Stomach (tissue), 9 donors: ENCODE results near the gene ST6GALNAC3. TPM values are rescaled to one million over a fixed set of nuclear protein-coding genes. Genes with fewer than 3 reads are reported as not detected.

Experiments
- DNase-seq, 2 donors: peaks; one replicate each; pipeline versions ENCODE4 v3.0.0 to v3.0.0-alpha.2; 2013 to 2019
- H3K27ac ChIP-seq, 5 donors: fragments of 200-600 bp in 4 of 5; sonication (generic) in 4 of 5; one replicate each; pipeline ENCODE4 v1.5.1; 2013 to 2019; ENCODE audit warnings: mild to moderate bottlenecking in 1 of 5, moderate library complexity in 1 of 5
- H3K27me3 ChIP-seq, 3 donors: fragments of 200-600 bp; sonication (generic); one replicate each; pipeline ENCODE4 v1.5.1; 2017 to 2019; ENCODE audit warnings: mixed run types in 1 of 3
- H3K36me3 ChIP-seq, 4 donors: fragments of 200-600 bp; sonication (generic); 1 replicate in 3 of 4; 2 replicates in 1 of 4; pipeline ENCODE4 v1.5.1; 2016 to 2019
- H3K4me1 ChIP-seq, 4 donors: fragments of 200-600 bp; sonication (generic); one replicate each; pipeline ENCODE4 v1.5.1; 2016 to 2019
- H3K4me3 ChIP-seq, 4 donors: fragments of 200-600 bp; sonication (generic) in 3 of 4; one replicate each; pipeline ENCODE4 v1.5.1; 2016 to 2019; ENCODE audit warnings: mild to moderate bottlenecking in 1 of 4
- H3K9me3 ChIP-seq, 4 donors: fragments of 200-600 bp; sonication (generic); one replicate each; pipeline ENCODE4 v1.5.1; 2016 to 2019
- EP300 ChIP-seq: sonication (generic); formaldehyde crosslinking; IDR thresholded peaks from one replicate; pipeline ENCODE4 v1.6.1; 2017; ENCODE audit warnings: antibody characterized with exemption
- POLR2A ChIP-seq, 4 donors: fragments of 450-650 bp; IDR thresholded peaks; one replicate each; pipeline ENCODE4 v1.6.1; 2016; ENCODE audit warnings: antibody characterized with exemption in 4 of 4, control low read depth in 2 of 4, mild to moderate bottlenecking in 1 of 4, moderate library complexity in 1 of 4
- POLR2AphosphoS5 ChIP-seq, 3 donors: sonication (generic); formaldehyde crosslinking; IDR thresholded peaks; one replicate each; pipeline ENCODE4 v1.6.1; 2016; ENCODE audit warnings: antibody characterized with exemption in 3 of 3
- WGBS, 5 donors: extraction: QIAGEN DNeasy Blood & Tissue Kit in 3 of 5; methylation state at CpG; one replicate each; pipeline versions ENCODE4 v1.1.5 to v1.1.7; 2013 to 2018; 5-methylcytosine and 5-hydroxymethylcytosine counted together
- intact Hi-C: fragments of 100-400 bp; cut with DNase I; formaldehyde crosslinking; loops from one replicate; pipeline ENCODE4 v1.15.1; 2023; ENCODE audit warnings: low total_unique reads
- polyA plus RNA-seq, 3 donors: library from polyadenylated mRNA; stranded (reverse); fragments of 200-250 nt; gene quantifications; one replicate each; pipeline ENCODE4 v1.2.3, GENCODE V29; 2013
- total RNA-seq, 5 donors: library from RNA; depleted of rRNA; stranded (reverse); fragments of >200 nt; gene quantifications; one replicate each; pipeline versions ENCODE4 v1.1.0 to v1.2.3, GENCODE V29; 2014 to 2016
- TF ChIP-seq, protein P1 (sequence below), 7 experiments: fragments of 450-650 bp in 4 of 7; fragments of 200-600 bp in 3 of 7; sonication (generic) in 3 of 7; IDR thresholded peaks; one replicate each; pipeline ENCODE4 v1.5.1; 2016 to 2019; ENCODE audit warnings: antibody characterized with exemption in 7 of 7, control low read depth in 2 of 7, mild to moderate bottlenecking in 1 of 7
- donor health status: healthy with polysubstance abuse.
- donor health status: Bipolar disorder and iron deficiency.
- donor health status: healthy.

The ST6GALNAC3 gene
- total and polyA plus RNA-seq, 8 donors: under 0.01 to 21.7 (median 1.2) TPM; not detected in 1

DNA sequence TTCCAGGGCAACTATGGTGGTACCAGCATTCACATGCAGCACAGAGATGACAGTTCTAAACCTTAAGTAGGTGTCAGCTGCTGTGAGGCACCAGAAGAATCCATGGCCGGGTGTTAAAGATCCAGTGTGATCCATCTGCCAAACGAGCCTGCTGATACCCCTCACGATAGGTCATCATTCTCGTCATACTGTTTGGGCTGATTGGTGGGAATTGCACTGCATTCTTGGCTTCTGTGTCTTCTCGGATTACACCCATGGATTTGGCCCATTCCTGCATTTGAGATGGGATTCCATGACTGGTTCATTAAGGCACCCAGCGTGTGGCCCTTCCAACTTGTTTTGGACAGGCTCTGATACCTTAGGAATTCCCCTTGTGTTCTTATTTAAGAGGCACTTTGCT is 55.2 kb downstream of the ST6GALNAC3 start:
- no peak for DNase-seq
- TF ChIP-seq, protein P1, sequence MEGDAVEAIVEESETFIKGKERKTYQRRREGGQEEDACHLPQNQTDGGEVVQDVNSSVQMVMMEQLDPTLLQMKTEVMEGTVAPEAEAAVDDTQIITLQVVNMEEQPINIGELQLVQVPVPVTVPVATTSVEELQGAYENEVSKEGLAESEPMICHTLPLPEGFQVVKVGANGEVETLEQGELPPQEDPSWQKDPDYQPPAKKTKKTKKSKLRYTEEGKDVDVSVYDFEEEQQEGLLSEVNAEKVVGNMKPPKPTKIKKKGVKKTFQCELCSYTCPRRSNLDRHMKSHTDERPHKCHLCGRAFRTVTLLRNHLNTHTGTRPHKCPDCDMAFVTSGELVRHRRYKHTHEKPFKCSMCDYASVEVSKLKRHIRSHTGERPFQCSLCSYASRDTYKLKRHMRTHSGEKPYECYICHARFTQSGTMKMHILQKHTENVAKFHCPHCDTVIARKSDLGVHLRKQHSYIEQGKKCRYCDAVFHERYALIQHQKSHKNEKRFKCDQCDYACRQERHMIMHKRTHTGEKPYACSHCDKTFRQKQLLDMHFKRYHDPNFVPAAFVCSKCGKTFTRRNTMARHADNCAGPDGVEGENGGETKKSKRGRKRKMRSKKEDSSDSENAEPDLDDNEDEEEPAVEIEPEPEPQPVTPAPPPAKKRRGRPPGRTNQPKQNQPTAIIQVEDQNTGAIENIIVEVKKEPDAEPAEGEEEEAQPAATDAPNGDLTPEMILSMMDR (IDR thresholded peaks at IDR 0.05): no peak
- TF ChIP-seq POLR2AphosphoS5 (IDR thresholded peaks at IDR 0.05) (no peak), POLR2A (IDR thresholded peaks at IDR 0.05) (no peak), EP300 (no peak)
- no peak overlapping the region for H3K27ac ChIP-seq
- H3K27me3 ChIP-seq: no peaks in the 10 kb centered on the region
- intact Hi-C loops: no loop called here
- H3K36me3 ChIP-seq: no peaks in the 10 kb centered on the region
- no peaks in the 10 kb centered on the region for H3K4me1 ChIP-seq
- 86 to 92% (median 89%) methylated on average over 6 of the region's 6 CpGs for WGBS, 5 donors
- H3K4me3 ChIP-seq: no peak overlapping the region
- no peaks in the 10 kb centered on the region for H3K9me3 ChIP-seq

DNA sequence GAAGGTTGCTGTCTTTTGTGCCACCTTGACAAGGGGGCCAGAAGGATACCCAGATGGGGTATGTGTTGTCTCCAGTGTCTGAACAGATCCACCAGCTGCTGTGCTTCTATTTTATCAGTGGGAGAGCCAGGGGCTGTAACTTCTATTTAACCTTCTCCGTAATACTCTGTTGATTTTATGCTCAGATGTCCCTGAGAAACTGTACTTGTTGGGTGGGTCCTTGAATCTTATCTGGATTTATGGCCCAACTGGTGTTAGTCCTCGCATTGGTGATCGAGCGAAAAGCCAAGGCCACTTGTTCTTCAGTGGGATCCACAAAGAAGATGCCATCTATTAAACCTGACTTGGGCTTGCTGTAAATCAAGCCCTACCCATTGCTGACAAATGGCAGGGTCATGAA is 56.4 kb downstream of the ST6GALNAC3 start:
- H3K4me3 ChIP-seq: no peak overlapping the region
- no peak for DNase-seq
- intact Hi-C loops: no loop called here
- no peak for TF ChIP-seq POLR2AphosphoS5 (IDR thresholded peaks at IDR 0.05)
- no peak for TF ChIP-seq POLR2A (IDR thresholded peaks at IDR 0.05)
- TF ChIP-seq EP300: no peak
- TF ChIP-seq, protein P1 (IDR thresholded peaks at IDR 0.05): no peak
- H3K27ac ChIP-seq: no peak overlapping the region
- WGBS, 5 donors: 89 to 96% (median 95%) methylated on average over 4 of the region's 4 CpGs
- H3K36me3 ChIP-seq: no peaks in the 10 kb centered on the region
- no peaks in the 10 kb centered on the region for H3K9me3 ChIP-seq
- no peaks in the 10 kb centered on the region for H3K27me3 ChIP-seq
- H3K4me1 ChIP-seq: no peaks in the 10 kb centered on the region

DNA sequence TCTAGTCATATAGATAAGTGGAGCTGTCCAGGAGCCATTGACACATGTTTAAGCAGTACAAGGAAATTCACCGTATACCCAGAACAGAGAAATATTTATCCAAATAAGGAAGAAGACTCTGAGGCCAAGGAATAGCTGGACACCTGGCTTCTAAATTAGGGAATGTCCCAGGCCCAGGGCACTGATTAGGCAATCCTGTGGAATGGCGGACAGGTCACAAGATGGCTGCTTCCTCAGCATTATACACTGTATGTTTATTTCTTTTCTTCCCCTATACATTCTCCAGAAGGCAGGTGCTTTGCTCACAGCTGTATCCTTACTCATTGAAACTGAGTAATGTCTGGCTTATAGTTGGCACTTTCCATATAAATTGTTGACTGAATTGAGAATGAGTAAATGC is 59.4 kb downstream of the ST6GALNAC3 start:
- Histone ChIP-seq H3K4me3 (no peak overlapping the region), H3K27ac (no peak overlapping the region), H3K36me3 (no peaks in the 10 kb centered on the region), H3K27me3 (no peaks in the 10 kb centered on the region), H3K9me3 (no peaks in the 10 kb centered on the region), H3K4me1 (peaks cover 0 to 4% (median 0%) of the 10 kb centered on the region in 4 donors)
- no peak for DNase-seq
- TF ChIP-seq EP300 (no peak), POLR2A (IDR thresholded peaks at IDR 0.05) (no peak), POLR2AphosphoS5 (IDR thresholded peaks at IDR 0.05) (no peak)
- TF ChIP-seq, protein P1 (IDR thresholded peaks at IDR 0.05): no peak
- 88 to 95% (median 91%) methylated on average over 2 of the region's 2 CpGs for WGBS, 5 donors
- intact Hi-C loops: no loop called here

DNA sequence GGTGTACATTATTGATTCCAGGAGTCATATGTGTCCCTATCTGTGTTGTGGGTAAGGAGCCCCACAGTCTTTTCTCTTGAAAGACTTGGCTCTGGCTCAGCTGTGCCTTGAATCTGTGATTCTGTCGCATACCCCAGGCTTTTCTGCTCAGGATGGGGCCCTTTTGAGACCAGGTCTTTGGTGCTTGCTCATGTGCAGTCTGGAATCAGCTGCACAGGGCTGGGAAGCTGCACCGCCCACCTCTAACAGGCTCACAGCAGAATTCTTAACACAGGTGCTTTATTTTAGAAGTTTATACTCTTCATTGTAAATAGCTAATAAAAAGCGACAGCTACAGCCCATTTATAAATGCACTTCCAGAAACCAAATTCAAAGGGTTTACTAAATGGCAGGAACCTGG is 61.3 kb downstream of the ST6GALNAC3 start:
- H3K4me3 ChIP-seq: no peak overlapping the region
- WGBS, 5 donors: 62 to 78% (median 70%) methylated on average over 3 of the region's 3 CpGs
- H3K4me1 ChIP-seq: peaks cover 0 to 4% (median under 1%) of the 10 kb centered on the region in 4 donors
- H3K9me3 ChIP-seq: no peaks in the 10 kb centered on the region
- DNase-seq: no peak
- no peak overlapping the region for H3K27ac ChIP-seq
- no peaks in the 10 kb centered on the region for H3K36me3 ChIP-seq
- H3K27me3 ChIP-seq: no peaks in the 10 kb centered on the region
- intact Hi-C loops: no loop called here
- no peak for TF ChIP-seq EP300

DNA sequence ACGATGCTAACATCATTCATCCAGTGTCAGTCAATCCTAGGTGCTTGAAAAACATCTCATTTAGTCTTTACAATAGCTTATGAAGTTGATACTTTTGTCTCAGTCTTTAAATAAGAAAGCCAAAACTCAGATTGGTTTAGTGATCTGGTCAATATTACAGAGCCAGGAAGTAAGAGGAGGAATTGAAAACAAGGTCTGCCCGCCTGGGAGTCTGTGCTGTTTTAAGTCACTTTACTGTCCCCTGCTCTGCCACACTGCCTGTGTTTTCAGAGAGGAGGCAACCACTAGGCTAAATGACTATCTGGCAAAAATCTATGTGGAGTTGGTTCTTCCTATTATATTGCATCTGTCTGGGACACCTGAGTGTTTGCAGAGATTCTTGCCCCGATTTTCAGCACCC is 62.3 kb downstream of the ST6GALNAC3 start:
- Histone ChIP-seq H3K9me3 (no peaks in the 10 kb centered on the region), H3K4me3 (no peak overlapping the region), H3K4me1 (peaks cover 0 to 8% (median 2%) of the 10 kb centered on the region in 4 donors), H3K36me3 (no peaks in the 10 kb centered on the region), H3K27me3 (no peaks in the 10 kb centered on the region), H3K27ac (peak overlapping the region in 2 of 5 donors; percentile 40 to 56)
- intact Hi-C loops: no loop called here
- TF ChIP-seq EP300: no peak
- WGBS, 5 donors: 87 to 94% (median 88%) methylated on average over 3 of the region's 3 CpGs
- DNase-seq: no peak
